SK-N-SH treated with all-trans-retinoic acid at 6 μM for 48 hours (cell line): ENCODE measurements around the gene CCDC171.

ENCODE experiments used
- ARNTL ChIP-seq: fragments of 450-650 bp; formaldehyde crosslinking; IDR thresholded peaks from 2 replicates; pipeline ENCODE4 v1.5.0; 2020; ENCODE audit warnings: low read depth, mild to moderate bottlenecking, moderate library complexity, borderline replicate concordance
- BACH2 ChIP-seq: fragments of 250-450 bp; sonication (Bioruptor Pico); IDR thresholded peaks from 2 replicates; pipeline ENCODE4 v1.9.0; 2021; ENCODE audit warnings: mild to moderate bottlenecking, borderline replicate concordance
- CREB5 ChIP-seq: fragments of 250-450 bp; sonication (Bioruptor Pico); IDR thresholded peaks from 2 replicates; pipeline ENCODE4 v1.5.1; 2020; ENCODE audit warnings: low read depth, mild to moderate bottlenecking, moderate library complexity
- GLIS3 ChIP-seq: fragments of 250-450 bp; sonication (Bioruptor Pico); IDR thresholded peaks from 2 replicates; pipeline ENCODE4 v1.5.0; 2020; ENCODE audit warnings: mild to moderate bottlenecking, moderate library complexity
- PATZ1 ChIP-seq: fragments of 250-450 bp; sonication (Bioruptor Pico); IDR thresholded peaks from 2 replicates; pipeline ENCODE4 v1.8.0; 2020; ENCODE audit warnings: mild to moderate bottlenecking, moderate library complexity, borderline replicate concordance
- RARB ChIP-seq: fragments of 250-450 bp; sonication (Bioruptor Pico); IDR thresholded peaks from 2 replicates; pipeline ENCODE4 v1.8.0; 2021; ENCODE audit warnings: mild to moderate bottlenecking, moderate library complexity
- TSHZ2 ChIP-seq: fragments of 250-450 bp; sonication (Bioruptor Pico); IDR thresholded peaks from 2 replicates; pipeline ENCODE4 v1.5.0; 2020; ENCODE audit warnings: mild to moderate bottlenecking, moderate library complexity
- ZFP30 ChIP-seq: fragments of 450-650 bp; formaldehyde crosslinking; IDR thresholded peaks from 2 replicates; pipeline ENCODE4 v1.5.0; 2022; ENCODE audit warnings: mild to moderate bottlenecking, moderate library complexity
- ZNF8 ChIP-seq: fragments of 450-650 bp; formaldehyde crosslinking; IDR thresholded peaks from 2 replicates; pipeline ENCODE4 v1.5.0; 2020; ENCODE audit warnings: mild to moderate bottlenecking, moderate library complexity

- no peak for TF ChIP-seq CREB5 (CRISPR knock-in tag)
- no peak; the same call in 1 of the 2 replicates for TF ChIP-seq PATZ1
- no peak for TF ChIP-seq ARNTL (CRISPR knock-in tag)
- TF ChIP-seq TSHZ2 (CRISPR knock-in tag): peak; percentile 22; the same call in 1 of the 2 replicates
- TF ChIP-seq BACH2 (CRISPR knock-in tag): no peak
- TF ChIP-seq GLIS3 (CRISPR knock-in tag): no peak
- no peak for TF ChIP-seq ZNF8
- no peak for TF ChIP-seq RARB (CRISPR knock-in tag)
- no peak for TF ChIP-seq ZFP30 (CRISPR knock-in tag)
These were observed at the start of gene CCDC171 for GRCh38 chr9:15552636-15553527.
